Renal cortical epithelial cell (primary cell): Measurements from ENCODE around the gene KIAA0753. TPM values are rescaled to one million over a fixed set of nuclear protein-coding genes. Genes with fewer than 3 reads are reported as not detected.
A peak's percentile ranks its signal among the peaks of the same experiment; 100 is the strongest.

Experiments
- DNase-seq: peaks from one replicate; pipeline ENCODE4 v3.0.0-alpha.2; 2011; ENCODE audit warnings: low read depth
- total RNA-seq: library from RNA; depleted of rRNA; stranded (reverse); fragments of >200 nt; gene quantifications from 2 replicates; pipeline ENCODE4 v1.2.3, GENCODE V29; 2014

The KIAA0753 gene
- total RNA-seq, 1 donor from 2014 or later: 25.6 TPM

DNA sequence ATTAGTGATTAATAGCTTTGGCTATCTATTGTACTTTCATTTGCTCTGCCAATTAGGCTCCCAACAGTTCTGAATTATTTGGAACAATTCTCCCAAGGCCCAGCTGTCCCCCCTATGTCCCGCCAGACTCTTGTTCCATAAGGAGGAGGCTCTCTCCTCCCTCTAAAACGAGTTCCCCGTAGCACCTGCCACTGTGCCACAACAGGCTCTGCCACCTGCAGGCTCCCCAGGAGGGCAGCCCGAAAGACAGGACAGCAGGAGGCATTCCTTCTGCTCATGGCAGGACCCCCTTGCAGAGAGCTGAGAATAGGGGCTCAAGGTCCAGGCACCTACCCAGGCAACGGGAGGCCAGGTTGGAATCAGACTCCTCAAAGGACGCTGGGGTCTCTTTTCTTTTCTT, 93.2 kb downstream of the KIAA0753 start:
- no peak for DNase-seq

DNA sequence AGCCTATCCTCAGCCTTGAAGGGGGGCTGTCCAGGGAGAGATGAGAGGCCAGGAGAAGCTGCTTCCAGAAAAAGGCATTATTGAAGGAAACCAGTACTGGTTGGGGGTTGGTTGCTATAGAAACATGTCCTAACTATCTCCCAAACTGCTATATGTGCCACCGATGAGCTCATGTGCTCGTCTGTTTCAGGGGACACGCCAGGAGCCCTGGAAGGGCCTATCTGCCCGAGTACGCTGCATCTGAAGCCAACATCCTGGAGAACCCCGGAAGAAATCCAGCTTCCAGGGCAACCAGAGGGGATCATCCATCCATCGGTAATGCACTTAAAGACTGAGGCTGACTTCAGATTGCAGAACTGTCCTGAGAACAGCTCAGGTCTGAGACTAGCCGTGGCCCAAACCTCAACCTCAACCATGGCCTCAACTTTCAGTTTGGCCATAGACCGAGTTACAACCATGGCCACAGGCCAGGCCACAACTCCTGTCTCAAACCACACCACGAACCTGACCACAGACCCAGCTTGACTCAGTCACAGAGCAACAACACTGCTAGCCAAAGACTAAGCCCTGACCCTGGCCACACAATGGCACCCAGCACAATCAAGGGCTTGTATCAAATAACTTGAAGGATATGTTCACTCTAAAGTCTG, 94.3 kb downstream of the KIAA0753 start:
- peak; percentile 78 for DNase-seq

GRCh38 chr17:6545291-6545690, 95.2 kb downstream of the KIAA0753 start:
- DNase-seq: no peak

GRCh38 chr17:6544011-6544370, 96.5 kb downstream of the KIAA0753 start:
- DNase-seq: no peak

GRCh38 chr17:6543079-6544010, 97.2 kb downstream of the KIAA0753 start:
- no peak for DNase-seq

DNA sequence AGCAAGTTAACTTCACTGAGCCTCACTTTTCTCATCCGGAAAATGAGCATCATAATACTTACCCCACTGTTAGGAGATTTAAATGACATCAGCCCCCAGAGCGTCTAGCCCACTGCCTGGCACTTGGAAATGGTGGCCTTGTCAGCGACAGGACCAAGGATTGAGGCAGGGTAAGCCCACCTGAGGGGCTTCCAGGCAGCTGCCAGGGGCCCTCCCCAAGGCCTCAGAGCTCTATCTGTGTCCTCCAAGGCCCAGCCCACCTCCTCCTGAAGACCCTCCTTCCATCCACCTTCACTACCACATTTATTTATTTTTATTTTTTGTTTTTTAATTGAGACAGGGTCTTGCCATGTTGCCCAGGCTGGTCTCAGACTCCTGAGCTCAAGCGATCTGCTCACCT, 97.9 kb downstream of the KIAA0753 start:
- DNase-seq: no peak

DNA sequence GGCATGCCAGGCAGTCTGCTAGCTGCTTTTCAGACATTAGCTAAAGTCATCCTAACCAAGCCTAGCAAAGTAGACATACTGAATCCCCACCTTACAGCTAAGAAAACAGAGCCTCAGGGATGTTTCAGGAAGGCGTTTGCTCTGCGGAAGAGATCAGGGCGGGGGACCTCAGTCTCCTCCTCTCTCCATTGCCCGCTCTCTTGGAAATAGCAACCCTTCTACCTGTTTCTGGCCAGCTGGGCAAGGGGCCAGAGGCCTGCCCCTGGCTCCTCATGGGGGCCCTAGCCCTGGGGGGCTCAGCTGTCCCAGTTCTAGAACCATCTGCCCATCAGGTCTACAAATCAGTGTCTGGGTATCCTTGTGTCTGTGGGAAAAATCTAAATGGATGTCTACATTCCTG, 98.6 kb downstream of the KIAA0753 start:
- no peak for DNase-seq

DNA sequence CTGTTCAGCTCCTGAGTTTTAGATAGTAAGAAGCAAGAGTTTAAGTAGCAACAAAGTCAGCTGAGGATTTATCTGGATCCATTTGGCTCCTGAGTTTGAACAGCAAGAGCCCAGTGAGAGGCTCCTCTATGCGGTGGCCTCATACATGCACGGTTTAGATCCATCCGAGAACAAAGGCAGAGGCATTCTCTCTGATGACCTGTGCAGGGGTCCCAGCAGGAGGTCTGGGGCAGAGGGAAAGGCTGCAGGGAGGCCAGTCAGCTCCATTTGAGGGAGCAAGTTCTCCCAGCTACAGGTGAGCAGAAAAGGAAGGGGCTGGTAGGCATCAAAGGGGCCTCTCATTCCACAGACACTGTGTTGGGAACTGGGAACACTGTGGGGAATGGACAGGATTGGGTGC, 100.6 kb downstream of the KIAA0753 start:
- no peak for DNase-seq

GRCh38 chr17:6536566-6537065, 103.9 kb downstream of the KIAA0753 start:
- DNase-seq: no peak

DNA sequence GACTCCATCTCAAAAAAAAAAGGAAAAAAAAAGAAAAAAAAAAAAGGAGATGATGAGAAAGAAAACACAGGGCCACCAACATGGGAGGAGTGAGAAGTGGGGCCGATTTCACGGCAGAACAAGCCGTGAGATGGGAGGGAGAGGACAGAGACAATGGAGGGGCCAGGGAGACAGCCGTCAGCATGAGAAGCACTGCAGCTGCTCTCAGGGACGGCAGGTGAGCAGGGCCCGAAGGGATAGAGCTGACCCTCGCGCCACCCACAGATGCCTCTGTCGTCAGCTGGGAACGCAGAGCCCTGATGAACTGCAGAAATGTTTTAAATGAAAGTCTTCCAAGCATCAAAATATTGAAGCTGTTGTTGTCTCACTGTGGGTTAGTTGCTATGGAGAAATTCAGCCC, 104.5 kb downstream of the KIAA0753 start:
- no peak for DNase-seq

DNA sequence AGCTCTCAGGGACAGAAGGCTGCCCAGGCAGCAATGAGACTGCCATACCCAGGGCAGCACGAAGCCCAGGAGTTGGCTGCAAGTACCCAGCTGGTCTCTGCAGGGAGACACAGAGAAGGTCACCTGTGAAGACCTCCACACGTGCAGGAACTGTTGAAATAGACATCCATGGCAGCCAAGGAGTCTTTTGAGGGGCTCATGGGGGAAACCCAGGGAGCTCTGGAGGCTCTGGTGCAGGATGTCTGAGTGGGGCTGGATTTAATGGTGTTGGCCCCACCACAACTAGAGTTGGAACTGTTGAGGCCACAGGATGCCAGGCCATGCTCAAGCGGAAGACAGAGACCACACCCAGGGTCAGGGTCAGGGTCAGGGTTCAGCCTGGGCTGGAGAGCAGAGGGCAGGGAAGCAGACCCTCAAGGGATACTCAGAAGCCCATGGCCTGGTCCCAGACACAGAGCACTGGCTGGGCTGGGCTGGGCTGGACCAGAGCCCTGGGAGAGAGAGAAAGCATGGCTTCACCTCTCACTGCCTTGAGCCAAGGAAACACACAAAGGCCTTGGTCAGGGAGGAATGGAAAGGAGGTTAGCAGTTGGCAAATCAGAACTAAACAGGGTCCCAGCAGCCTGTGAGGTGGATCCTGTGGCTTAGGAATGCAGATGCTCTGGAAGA, 105.5 kb downstream of the KIAA0753 start:
- DNase-seq: no peak

DNA sequence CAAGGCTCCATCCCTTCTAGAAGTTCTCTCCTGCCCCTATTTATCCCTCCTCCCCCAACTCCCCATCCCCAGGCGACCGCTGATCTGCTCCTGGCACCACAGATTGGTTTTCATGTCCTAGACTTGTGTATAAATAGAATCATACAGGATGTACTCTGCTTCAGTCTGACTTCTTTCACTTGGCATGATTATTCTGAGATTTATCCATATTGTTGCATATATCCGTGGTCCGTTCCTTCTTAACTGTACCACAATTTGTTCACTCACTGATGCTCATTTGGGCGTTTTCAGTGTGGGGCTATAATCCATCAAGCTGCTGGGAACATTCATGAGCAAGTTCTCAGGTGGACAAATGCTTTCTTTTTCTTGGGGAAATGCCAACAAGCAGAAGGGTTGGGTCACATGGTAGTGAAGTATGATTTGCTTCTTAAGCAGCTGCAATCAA, 108.0 kb downstream of the KIAA0753 start:
- no peak for DNase-seq

GRCh38 chr17:6531575-6531974, 108.9 kb downstream of the KIAA0753 start:
- no peak for DNase-seq

DNA sequence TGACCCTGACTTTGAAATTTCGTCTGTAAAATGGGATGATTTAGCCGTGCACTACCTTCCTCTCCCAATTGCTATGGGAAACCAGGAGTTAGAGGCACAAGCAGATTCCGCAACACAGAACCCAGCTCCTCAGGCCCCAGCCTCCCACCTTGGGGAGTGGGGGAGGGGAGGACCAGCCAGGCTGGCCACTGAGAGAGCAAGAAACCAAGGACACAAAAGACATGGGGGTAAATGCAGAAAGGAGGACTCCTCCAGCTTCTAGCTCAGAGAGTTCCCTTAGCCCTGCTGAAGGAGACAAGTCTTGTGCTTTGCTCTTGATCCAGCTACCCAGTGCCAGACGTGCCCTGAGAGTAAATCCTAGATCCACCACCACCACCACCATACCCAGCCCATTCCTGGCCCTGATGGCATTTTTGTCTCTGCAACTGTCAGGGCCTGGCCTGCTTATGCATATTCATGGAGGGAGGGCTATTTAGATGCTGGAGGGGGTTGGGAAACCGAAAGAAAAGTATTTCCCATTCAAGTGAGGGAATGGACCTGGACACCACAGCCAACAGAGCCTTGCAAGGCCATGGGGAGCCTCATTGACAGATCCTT, 110.1 kb downstream of the KIAA0753 start:
- DNase-seq: no peak

- no peak for DNase-seq
These were observed 112.0 kb downstream of the KIAA0753 start for GRCh38 chr17:6528557-6528956.

Other genes with a start within 250 kb of the KIAA0753 start
- gene AIPL1, start 205.6 kb downstream of the KIAA0753 start, total RNA-seq: not detected in 2 replicates
- 0.40 and 17.2 TPM in 2 replicates for gene PIMREG, start 196.3 kb downstream of the KIAA0753 start, total RNA-seq
- 2.3 and 3.1 TPM in 2 replicates for gene PITPNM3, start 84.2 kb downstream of the KIAA0753 start, total RNA-seq
- gene TXNDC17, start 349 bp upstream of the KIAA0753 start, total RNA-seq: 137 and 152 TPM in 2 replicates
- 8.5 and 16.8 TPM in 2 replicates for gene MED31, start 10.9 kb upstream of the KIAA0753 start, total RNA-seq
- 1.4 TPM in 1 of 2 replicates, not detected in the other for gene C17orf100, start 11.1 kb upstream of the KIAA0753 start, total RNA-seq
- gene SLC13A5, start 72.7 kb upstream of the KIAA0753 start, total RNA-seq: not detected in 2 replicates
- 6.9 and 15.1 TPM in 2 replicates for gene XAF1, start 115.3 kb upstream of the KIAA0753 start, total RNA-seq
- gene FBXO39, start 135.5 kb upstream of the KIAA0753 start, total RNA-seq: 0.20 TPM in 1 of 2 replicates, not detected in the other
- not detected in 2 replicates for gene TEKT1, start 191.0 kb upstream of the KIAA0753 start, total RNA-seq